Hematopoietic multipotent progenitor cell treated with erythropoietin and hydrocortisone succinate and interleukin-3 and kit ligand, for 15 days (in vitro differentiated cells): Measurements from ENCODE around the gene GBA3.

Source experiments
- DNase-seq: peaks from one replicate; pipeline ENCODE4 v3.0.0-alpha.2; 2015; ENCODE audit warnings: low spot score

GBA3 gene

DNA sequence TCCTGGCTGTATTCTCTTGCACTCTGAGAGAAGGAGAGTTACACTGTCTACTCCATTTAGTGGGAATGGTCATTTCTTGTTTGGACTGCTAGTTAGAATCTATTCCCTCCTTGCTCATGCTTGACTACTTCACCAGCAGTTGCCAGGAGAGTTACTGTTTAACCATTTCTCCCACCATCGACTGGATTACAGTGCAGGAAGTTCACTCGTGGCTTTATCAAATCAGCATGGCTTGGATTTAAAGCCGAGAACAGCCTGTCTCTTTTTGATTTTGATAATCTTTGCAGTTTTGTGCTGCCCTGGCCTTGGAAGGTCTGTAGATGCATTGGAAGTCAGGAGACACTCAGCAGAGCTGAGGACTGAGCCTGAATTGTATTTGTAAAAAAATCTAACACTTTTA is 3.2 kb downstream of the GBA3 start:
- no peak for DNase-seq

GRCh38 chr4:22703912-22704311 is 11.2 kb downstream of the GBA3 start:
- DNase-seq, result no peak

DNA sequence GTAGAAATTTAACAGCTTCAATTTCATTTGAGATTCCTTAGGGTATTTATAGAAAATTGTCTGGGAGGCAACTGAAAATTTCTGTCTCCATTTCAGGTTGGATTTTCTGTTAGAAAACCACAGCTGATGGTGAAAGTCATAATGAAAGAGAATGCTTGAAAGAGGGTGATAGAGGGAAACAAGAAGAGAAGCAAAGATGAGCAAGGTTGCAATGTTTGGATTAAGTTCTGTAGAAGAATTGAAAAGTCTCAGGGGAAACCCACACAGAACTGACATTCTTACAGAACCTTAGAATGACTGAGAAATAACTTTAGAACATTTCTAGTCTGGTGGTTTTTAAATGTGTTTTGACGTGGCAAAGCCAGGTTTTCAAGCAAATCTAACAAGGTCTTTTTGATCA is 14.7 kb downstream of the GBA3 start:
- DNase-seq, result no peak

DNA sequence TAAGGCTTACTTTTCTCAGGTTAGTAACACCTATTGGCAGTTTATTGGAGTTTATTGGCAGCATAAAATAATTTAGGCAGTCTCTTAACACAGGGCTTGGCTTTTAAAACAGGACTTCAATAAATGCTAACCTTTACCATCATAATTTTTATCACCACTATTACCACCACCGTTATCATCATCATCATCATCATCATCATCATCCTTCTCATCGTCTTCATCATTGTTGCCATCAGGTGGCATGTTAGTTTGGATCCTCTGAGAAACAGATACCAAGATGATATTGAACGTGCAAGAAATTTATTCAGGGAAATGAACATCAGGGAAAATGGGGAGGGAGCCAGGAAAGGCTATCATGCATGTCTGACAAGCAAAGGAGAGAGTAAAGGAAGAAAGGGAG is 16.2 kb downstream of the GBA3 start:
- DNase-seq, result no peak

DNA sequence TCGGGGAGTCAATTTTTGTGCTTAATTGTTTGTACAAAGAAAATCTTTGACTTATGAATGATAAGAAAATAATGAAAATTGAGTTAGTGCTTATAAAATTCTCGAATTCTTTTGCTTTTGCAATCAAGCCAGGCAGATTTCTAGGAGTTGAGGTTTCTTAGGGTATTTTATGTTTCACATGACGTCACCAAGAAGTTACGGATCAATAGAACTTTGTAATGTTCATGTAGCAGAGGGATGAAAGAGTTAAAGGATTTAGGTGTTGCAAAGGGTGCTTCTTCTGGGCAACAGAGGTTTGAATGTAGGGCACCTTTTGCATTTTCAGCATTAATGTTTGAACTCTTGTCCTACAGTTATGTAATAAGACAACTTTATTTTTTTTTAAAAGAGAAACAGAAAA is 19.4 kb downstream of the GBA3 start:
- DNase-seq, result no peak

GRCh38 chr4:22712529-22712928 is 19.8 kb downstream of the GBA3 start:
- no peak for DNase-seq

DNA sequence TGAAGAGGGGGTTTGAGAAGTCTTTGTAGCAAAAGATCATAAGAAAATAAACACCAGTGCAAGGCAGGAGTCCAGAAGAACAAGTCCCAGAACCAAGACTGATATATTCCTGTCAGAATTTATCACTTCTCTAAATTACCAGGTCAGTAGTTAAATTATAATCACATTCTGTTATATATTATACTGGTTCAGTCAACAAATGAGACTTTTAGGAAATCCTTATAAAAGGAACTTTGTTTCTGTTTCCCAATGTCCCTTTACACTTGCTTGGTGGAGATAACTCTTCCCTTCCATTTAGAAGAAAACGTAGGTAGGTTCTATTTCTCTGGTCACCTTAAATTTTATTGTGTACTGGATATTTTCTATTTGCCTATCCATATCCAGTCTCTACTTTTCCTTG is 21.1 kb downstream of the GBA3 start:
- no peak for DNase-seq

DNA sequence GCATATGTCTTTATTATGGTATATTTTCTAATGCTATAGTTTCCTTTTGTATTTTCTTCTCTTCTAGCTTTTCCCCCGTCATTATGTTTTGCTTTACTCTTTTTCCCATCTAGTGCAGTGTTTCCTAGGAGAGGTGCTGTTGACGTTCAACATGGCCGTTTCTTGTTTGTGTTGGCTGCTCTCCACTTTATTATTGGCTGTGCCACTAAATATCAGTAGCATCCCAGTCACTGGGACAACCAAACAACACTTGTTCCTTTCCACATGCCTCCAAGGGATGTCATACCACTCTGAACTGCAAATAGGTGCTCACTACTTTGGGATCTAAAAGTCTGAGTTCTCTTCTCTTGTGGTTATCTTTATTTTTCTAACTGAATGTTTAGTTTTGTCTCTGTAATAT is 26.5 kb downstream of the GBA3 start:
- DNase-seq, result no peak

- DNase-seq, result no peak
These were observed 27.4 kb downstream of the GBA3 start for GRCh38 chr4:22720091-22720490.

DNA sequence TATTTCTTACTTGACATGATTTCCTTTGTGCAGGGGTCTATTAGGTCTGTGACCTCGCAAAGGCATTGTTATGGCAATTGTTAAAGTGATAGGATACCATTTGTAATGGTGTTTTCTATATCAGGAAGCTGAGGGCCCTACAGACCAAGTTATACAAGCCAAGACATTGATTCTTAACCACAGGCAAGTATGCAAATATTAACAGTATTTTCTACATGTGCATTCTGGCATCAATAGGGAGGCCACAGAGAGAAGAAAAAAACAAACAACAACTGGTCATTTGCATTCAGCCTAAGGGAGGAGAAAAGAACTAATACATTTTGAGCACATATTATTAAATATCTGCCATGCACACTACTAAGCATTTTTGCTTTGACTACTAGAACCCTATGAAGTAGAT is 28.5 kb downstream of the GBA3 start:
- DNase-seq, result no peak

- DNase-seq, result no peak
These were observed 37.3 kb downstream of the GBA3 start for GRCh38 chr4:22730021-22730420.

DNA sequence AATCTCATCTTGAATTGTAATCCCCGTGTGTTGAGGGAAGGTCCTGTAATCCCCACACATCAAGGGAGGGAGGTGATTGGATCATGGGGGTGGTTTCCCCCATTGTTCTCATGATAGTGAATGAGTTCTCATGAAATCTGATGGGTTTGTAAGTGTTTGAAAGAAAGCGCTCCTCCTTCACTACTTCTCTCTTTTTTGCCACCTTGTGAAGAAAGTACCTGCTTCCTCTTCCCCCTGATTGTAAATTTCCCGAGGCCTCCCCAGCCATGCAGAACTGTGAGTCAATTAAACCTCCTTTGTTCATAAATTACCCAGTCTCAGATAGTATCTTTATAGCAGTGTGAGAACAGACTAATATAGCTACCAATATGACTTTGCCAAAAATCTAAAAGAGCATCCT is 41.1 kb downstream of the GBA3 start:
- no peak for DNase-seq

DNA sequence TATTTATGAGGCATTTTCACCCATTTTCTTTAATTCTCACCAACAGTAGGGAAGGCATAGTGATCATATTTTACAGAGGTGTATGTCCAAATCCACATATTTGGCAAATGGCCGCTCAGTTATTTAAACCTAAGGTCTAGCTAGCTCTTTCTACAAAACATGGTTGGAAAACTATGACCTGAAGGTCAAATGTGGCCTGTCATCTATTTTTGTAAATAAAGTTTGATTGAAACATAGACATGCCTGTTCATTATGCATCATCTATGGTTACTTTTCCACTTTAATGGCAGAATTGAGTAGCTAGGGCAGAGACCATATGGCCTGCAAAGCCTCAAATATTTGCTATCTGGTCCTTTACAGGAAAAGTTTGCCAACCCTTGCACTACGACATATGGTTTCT is 44.2 kb downstream of the GBA3 start:
- no peak for DNase-seq

DNA sequence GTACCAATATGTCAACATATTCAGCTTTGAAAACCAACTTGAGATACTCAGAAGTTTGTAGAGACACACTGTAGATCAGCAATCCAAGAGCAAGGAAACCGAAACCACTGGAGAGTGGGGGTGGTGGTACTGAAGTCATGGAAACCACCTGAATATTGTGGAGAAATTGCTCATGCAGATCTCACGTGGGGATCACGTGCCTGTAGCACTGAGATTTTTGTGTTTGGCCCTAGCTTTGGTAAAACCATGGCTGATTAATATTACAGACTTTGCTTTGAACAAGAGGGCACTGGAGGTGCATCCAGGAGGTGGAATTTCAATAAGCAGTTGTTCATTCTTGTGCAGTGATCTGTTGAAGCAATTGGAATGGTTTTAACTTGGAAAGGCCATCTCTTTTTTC is 47.2 kb downstream of the GBA3 start:
- DNase-seq, result no peak

DNA sequence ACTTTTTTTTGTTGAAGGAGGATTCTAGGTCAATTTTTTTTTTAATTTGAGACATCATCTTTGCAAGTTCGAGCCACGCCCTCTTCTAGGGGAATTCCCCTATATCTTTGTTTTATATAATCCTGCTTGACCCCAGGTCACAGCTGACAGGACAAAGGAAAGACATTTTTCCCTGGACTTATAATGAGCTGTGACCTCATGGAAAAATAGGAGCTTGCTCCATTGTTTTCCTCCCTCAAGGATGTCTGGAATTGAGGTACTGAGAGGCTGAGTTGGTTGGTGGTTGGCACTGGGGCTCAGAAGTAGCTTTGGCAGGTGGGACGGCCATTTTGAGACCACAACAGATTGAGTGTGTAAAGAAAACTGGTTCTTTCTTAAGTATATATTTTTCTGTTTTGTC is 49.0 kb downstream of the GBA3 start:
- DNase-seq, result no peak

- no peak for DNase-seq
These were observed 50.6 kb downstream of the GBA3 start for GRCh38 chr4:22743290-22743689.

DNA sequence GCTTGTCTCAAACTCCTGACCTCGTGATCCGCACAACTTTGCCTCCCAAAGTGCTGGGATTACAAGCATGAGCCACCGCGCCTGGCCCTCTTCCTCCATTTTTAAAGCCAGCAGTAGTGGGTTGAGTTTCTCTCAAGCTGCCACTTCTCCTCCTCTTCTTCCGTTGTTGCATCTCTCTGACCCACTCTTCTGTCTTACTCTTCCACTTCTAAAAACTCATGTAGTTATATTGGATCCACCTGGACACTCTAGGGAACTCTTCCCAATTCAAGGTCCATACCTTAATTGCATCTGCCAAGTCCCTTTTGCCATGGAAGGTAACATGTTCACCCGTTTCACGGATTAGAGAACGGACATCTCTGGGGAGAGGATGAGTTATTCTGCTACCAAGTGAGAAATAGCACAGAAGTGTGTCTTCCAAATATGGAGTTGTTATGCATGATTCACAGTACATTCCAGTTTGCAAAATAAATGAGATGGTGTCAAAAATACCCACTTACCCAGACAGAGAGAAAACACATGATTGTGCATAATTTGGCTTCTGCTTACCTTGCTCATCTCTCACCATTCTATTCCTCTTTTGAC is 51.8 kb downstream of the GBA3 start:
- DNase-seq, result no peak

DNA sequence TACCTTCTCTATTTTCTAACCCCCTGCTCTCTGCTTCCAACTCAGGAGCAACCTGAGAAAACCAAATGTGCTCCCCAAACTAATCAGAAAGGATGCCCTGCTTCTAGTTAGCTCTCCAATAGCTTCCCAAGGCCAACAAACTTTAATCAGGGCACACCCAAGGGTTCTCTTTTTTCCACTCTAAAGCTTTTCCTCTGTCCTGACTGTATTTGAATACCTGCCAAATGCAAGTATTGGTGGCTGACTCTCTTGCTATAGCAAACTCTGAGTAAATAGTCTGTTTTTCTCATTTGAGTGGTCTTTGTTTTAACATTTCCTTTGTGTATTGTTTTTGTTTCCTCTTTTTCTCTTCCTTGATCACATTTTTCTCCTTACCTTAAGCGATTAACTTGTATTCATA is 52.5 kb downstream of the GBA3 start:
- DNase-seq, result no peak

GRCh38 chr4:22754116-22754515 is 61.4 kb downstream of the GBA3 start:
- no peak for DNase-seq

DNA sequence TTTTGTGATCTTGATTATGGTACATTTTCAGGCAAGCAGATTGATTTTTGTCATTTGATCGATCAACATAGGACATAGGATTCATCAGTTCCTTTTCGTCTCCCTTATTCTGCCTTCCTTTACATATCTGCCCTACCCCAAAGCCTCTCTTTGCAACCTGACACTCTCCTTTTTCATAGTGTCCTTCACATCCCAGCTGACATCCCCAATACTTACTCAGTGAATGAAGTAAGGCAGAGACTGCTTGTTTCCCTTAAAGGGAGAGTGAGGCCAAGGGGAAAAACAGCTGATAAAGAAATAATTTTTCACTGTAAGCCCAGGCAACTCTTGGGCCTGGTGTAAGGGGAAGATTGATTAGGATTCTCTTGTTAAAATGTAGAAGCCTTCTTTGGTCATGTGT is 69.8 kb downstream of the GBA3 start:
- no peak for DNase-seq

GRCh38 chr4:22764183-22764582 is 71.4 kb downstream of the GBA3 start:
- DNase-seq, result no peak

DNA sequence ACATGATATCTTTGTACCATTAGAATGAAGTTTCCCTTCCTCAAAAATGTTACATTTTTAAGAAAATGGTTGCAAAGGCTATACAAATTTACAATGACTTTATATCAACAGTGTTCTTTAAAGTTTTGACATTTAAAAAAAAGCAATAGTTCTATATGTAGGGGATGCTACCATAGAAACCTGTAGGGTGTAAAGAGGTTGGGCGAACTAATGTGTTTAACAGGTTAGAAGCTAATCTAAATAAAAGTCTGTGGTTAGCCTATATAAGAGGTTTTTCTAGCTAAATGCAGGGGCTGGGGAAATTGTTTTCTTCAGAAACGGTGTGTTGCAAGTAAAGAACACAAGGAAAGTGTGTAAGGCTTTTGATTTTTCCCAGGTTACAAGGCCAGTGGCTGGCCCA is 73.3 kb downstream of the GBA3 start:
- no peak for DNase-seq

GRCh38 chr4:22778547-22779163 is 85.9 kb downstream of the GBA3 start:
- no peak for DNase-seq

DNA sequence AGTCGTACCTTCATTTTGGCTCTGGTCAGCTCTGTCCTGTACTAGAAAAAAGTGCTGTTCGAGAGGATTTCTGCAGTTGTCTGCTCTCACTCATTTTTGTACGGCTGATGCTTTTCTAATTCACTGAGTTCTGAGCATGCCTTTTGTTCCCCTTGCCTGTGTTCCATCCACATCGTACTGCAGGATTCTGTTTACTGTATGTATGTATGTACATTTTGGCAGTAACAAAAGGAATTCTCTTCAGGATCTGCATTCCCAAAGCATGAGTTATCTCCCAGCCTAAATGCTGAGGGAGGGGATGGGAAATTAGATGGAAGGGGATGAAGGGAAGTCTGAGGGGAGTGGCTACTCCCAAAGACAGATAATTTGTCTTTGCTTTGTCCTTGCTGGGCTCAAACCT is 87.6 kb downstream of the GBA3 start:
- DNase-seq, result no peak

- DNase-seq, result no peak
These were observed 88.1 kb downstream of the GBA3 start for GRCh38 chr4:22780797-22781196.
